ENCODE measurements around the gene ANKS1B.

ANKS1B gene

GRCh38 chr12:99974146-99974545 is 10.6 kb downstream of the ANKS1B start:
- Histone ChIP-seq H3K4me3 (no peak overlapping the region), H3K27ac (no peak overlapping the region)

- no peak overlapping the region for H3K27ac ChIP-seq
- no peak overlapping the region for H3K4me3 ChIP-seq
These were observed 18.3 kb downstream of the ANKS1B start for GRCh38 chr12:99966429-99966828.

GRCh38 chr12:99960311-99960710 is 24.4 kb downstream of the ANKS1B start:
- Histone ChIP-seq H3K27ac (peak overlapping the region in 2 of 21 experiments; percentile 17 to 26), H3K4me3 (no peak overlapping the region)

GRCh38 chr12:99959549-99960170 is 25.1 kb downstream of the ANKS1B start:
- peak overlapping the region in 1 of 21 experiments; percentile 17 for H3K27ac ChIP-seq
- H3K4me3 ChIP-seq, result no peak overlapping the region

GRCh38 chr12:99957866-99958466 is 26.8 kb downstream of the ANKS1B start:
- Histone ChIP-seq H3K4me3 (no peak overlapping the region), H3K27ac (no peak overlapping the region)

- Histone ChIP-seq H3K27ac (no peak overlapping the region), H3K4me3 (no peak overlapping the region)
These were observed 30.0 kb downstream of the ANKS1B start for GRCh38 chr12:99954724-99955123.

- H3K4me3 ChIP-seq, result no peak overlapping the region
- H3K27ac ChIP-seq, result no peak overlapping the region
These were observed 36.4 kb downstream of the ANKS1B start for GRCh38 chr12:99948370-99948769.

- no peak overlapping the region for H3K27ac ChIP-seq
- H3K4me3 ChIP-seq, result no peak overlapping the region
These were observed 38.6 kb downstream of the ANKS1B start for GRCh38 chr12:99946131-99946530.

- no peak overlapping the region for H3K4me3 ChIP-seq
These were observed 49.1 kb downstream of the ANKS1B start for GRCh38 chr12:99935608-99936007.

GRCh38 chr12:99926511-99927169 is 58.1 kb downstream of the ANKS1B start:
- Histone ChIP-seq H3K4me3 (no peak overlapping the region), H3K27ac (no peak overlapping the region)

More at GRCh38 chr12:99935608-99936007, 49.1 kb downstream of the ANKS1B start:
- no peak overlapping the region for H3K27ac ChIP-seq

- no peak overlapping the region for H3K27ac ChIP-seq
- H3K4me3 ChIP-seq, result no peak overlapping the region
These were observed 64.3 kb downstream of the ANKS1B start for GRCh38 chr12:99920353-99920960.

- Histone ChIP-seq H3K27ac (no peak overlapping the region), H3K4me3 (no peak overlapping the region)
These were observed 66.9 kb downstream of the ANKS1B start for GRCh38 chr12:99917711-99918402.

- H3K27ac ChIP-seq, result no peak overlapping the region
- H3K4me3 ChIP-seq, result no peak overlapping the region
These were observed 68.2 kb downstream of the ANKS1B start for GRCh38 chr12:99916555-99916954.

GRCh38 chr12:99915251-99916082 is 69.3 kb downstream of the ANKS1B start:
- Histone ChIP-seq H3K27ac (no peak overlapping the region), H3K4me3 (no peak overlapping the region)

GRCh38 chr12:99914206-99914605 is 70.5 kb downstream of the ANKS1B start:
- Histone ChIP-seq H3K4me3 (no peak overlapping the region), H3K27ac (no peak overlapping the region)

- no peak overlapping the region for H3K4me3 ChIP-seq
- peak overlapping the region in 2 of 21 experiments; percentile 5 to 26 for H3K27ac ChIP-seq
These were observed 72.8 kb downstream of the ANKS1B start for GRCh38 chr12:99911967-99912366.

GRCh38 chr12:99911081-99911480 is 73.7 kb downstream of the ANKS1B start:
- H3K4me3 ChIP-seq, result no peak overlapping the region
- peak overlapping the region in 2 of 21 experiments; percentile 33 to 51 for H3K27ac ChIP-seq

GRCh38 chr12:99910342-99910741 is 74.4 kb downstream of the ANKS1B start:
- Histone ChIP-seq H3K4me3 (no peak overlapping the region), H3K27ac (peak overlapping the region in 1 of 21 experiments; percentile 1)
